CD4-positive, alpha-beta T cell (primary cell): ENCODE results near the gene GALNT18. TPM values are rescaled to one million over a fixed set of nuclear protein-coding genes. Genes with fewer than 3 reads are reported as not detected.

ENCODE experiments used
- ATAC-seq: fragments of 200-7000 bp; cut with Tn5 transposase; one replicate; pipeline ENCODE4 v1.10.0; 2022; ENCODE audit warnings: mild to moderate bottlenecking; ENCODE audit not compliant: poor library complexity
- CTCF ChIA-PET: fragments of 350-600 bp; sonication (Branson Sonifier 250); formaldehyde crosslinking; loops from one replicate; lab custom pipeline; 2021; ENCODE audit warnings: antibody characterized with exemption, inconsistent platforms; lab: Charles Lee
- POLR2A ChIA-PET: fragments of 350-600 bp; sonication (Branson Sonifier 250); formaldehyde crosslinking; loops from one replicate; lab custom pipeline; 2021; ENCODE audit warnings: antibody characterized with exemption, inconsistent platforms; lab: Charles Lee
- DNase-seq, 14 experiments: peaks; one replicate each; pipeline ENCODE4 v3.0.0-alpha.2; 2013 to 2020; ENCODE audit warnings: mixed read lengths in 2 of 14
- H3K27ac ChIP-seq, 2 donors: one replicate each; pipeline versions ENCODE4 v1.5.1 to v1.7.0; 2013; ENCODE audit warnings: low read length in 2 of 2, low read depth in 1 of 2, mild to moderate bottlenecking in 1 of 2
- H3K27me3 ChIP-seq, 2 experiments: 1 replicate in 1 of 2; 2 replicates in 1 of 2; pipeline versions ENCODE4 v1.6.1 to v1.7.0; 2013; ENCODE audit warnings: low read length in 2 of 2, control low read depth in 1 of 2, mild to moderate bottlenecking in 1 of 2, moderate library complexity in 1 of 2; ENCODE audit not compliant: insufficient read depth in 2 of 2, control insufficient read depth in 1 of 2
- H3K36me3 ChIP-seq: one replicate; pipeline ENCODE4 v1.6.1; 2013; ENCODE audit warnings: low read length, control low read depth; ENCODE audit not compliant: insufficient read depth
- H3K4me1 ChIP-seq: one replicate; pipeline ENCODE4 v1.6.1; 2013; ENCODE audit warnings: low read length, control low read depth; ENCODE audit not compliant: insufficient read depth
- H3K4me3 ChIP-seq: one replicate; pipeline ENCODE4 v1.5.1; 2013; ENCODE audit warnings: mild to moderate bottlenecking, low read length, moderate library complexity
- H3K9me3 ChIP-seq, 2 experiments: 1 replicate in 1 of 2; 2 replicates in 1 of 2; pipeline versions ENCODE4 v1.6.1 to v1.7.0; 2013; ENCODE audit warnings: low read length in 2 of 2, mild to moderate bottlenecking in 2 of 2, control low read depth in 1 of 2, moderate library complexity in 1 of 2; ENCODE audit not compliant: control insufficient read depth in 1 of 2, insufficient read depth in 1 of 2
- H3K27ac Mint-ChIP-seq: one replicate; pipeline ENCODE4 v1.8.0; 2020; ENCODE audit warnings: mixed read lengths
- H3K27me3 Mint-ChIP-seq: one replicate; pipeline ENCODE4 v1.8.0; 2021; ENCODE audit warnings: mixed read lengths
- H3K36me3 Mint-ChIP-seq: one replicate; pipeline ENCODE4 v1.8.0; 2021; ENCODE audit warnings: low read depth, mixed read lengths
- H3K4me1 Mint-ChIP-seq: one replicate; pipeline ENCODE4 v1.8.0; 2021; ENCODE audit warnings: low read depth, mixed read lengths
- H3K4me3 Mint-ChIP-seq: one replicate; pipeline ENCODE4 v1.8.0; 2020; ENCODE audit warnings: mild to moderate bottlenecking, mixed read lengths
- H3K9me3 Mint-ChIP-seq: one replicate; pipeline ENCODE4 v1.8.0; 2020; ENCODE audit warnings: mixed read lengths
- CTCF ChIP-seq: fragments of 200-600 bp; IDR thresholded peaks from one replicate; pipeline ENCODE4 v1.8.0; 2022; ENCODE audit warnings: antibody characterized with exemption, mild to moderate bottlenecking
- intact Hi-C, 2 experiments: fragments of 100-400 bp; cut with DNase I in 1 of 2; cut with micrococcal nuclease in 1 of 2; formaldehyde crosslinking; loops; one replicate each; pipeline versions ENCODE4 v1.15.1 to v1.9.0; 2023 to 2025; cut with DNase I, micrococcal nuclease
- total RNA-seq, 174 experiments: library from RNA in 2 of 174; stranded (reverse) in 2 of 174; gene quantifications; one replicate each; pipeline ENCODE4 v1.2.3 and lab custom pipeline; 2021 to 2026

The GALNT18 gene
- total RNA-seq, 2 experiments from 2014 or later, result 0.08 TPM; not detected in 1

GRCh38 chr11:11580841-11581411 lies 40.9 kb downstream of the GALNT18 start:
- CTCF ChIA-PET, result no interaction called here
- H3K4me1 ChIP-seq, result no peaks in the 10 kb centered on the region
- Mint-ChIP-seq H3K9me3 (no peaks in the 10 kb centered on the region), H3K27me3 (no peaks in the 10 kb centered on the region), H3K36me3 (no peaks in the 10 kb centered on the region), H3K27ac (no peak overlapping the region), H3K4me3 (no peak overlapping the region), H3K4me1 (no peaks in the 10 kb centered on the region)
- H3K36me3 ChIP-seq, result no peaks in the 10 kb centered on the region
- no peak overlapping the region for H3K27ac ChIP-seq
- no peak for DNase-seq
- H3K4me3 ChIP-seq, result no peak overlapping the region
- no peak for ATAC-seq
- POLR2A ChIA-PET, result no interaction called here
- H3K27me3 ChIP-seq, result peaks cover 0 to 3% of the 10 kb centered on the region in 2 experiments
- intact Hi-C loops, result no loop called here
- peaks cover 0 to 4% of the 10 kb centered on the region in 2 experiments for H3K9me3 ChIP-seq
- no peak for TF ChIP-seq CTCF

GRCh38 chr11:11580012-11580411 lies 41.8 kb downstream of the GALNT18 start:
- Histone ChIP-seq H3K36me3 (no peaks in the 10 kb centered on the region), H3K4me1 (no peaks in the 10 kb centered on the region), H3K9me3 (peaks cover 0 to 8% of the 10 kb centered on the region in 2 experiments), H3K27ac (no peak overlapping the region), H3K4me3 (no peak overlapping the region), H3K27me3 (peaks cover 0 to 3% of the 10 kb centered on the region in 2 experiments)
- TF ChIP-seq CTCF, result no peak
- CTCF ChIA-PET, result no interaction called here
- intact Hi-C loops, result no loop called here
- H3K4me1 Mint-ChIP-seq, result no peaks in the 10 kb centered on the region
- DNase-seq (no peak), ATAC-seq (no peak)
- POLR2A ChIA-PET, result no interaction called here
- H3K9me3 Mint-ChIP-seq, result no peaks in the 10 kb centered on the region
- no peaks in the 10 kb centered on the region for H3K27me3 Mint-ChIP-seq
- no peaks in the 10 kb centered on the region for H3K36me3 Mint-ChIP-seq
- no peak overlapping the region for H3K27ac Mint-ChIP-seq
- H3K4me3 Mint-ChIP-seq, result no peak overlapping the region

GRCh38 chr11:11579012-11579988 lies 42.5 kb downstream of the GALNT18 start:
- Histone ChIP-seq H3K4me3 (no peak overlapping the region), H3K4me1 (no peaks in the 10 kb centered on the region), H3K9me3 (peaks cover 0 to 9% of the 10 kb centered on the region in 2 experiments), H3K36me3 (no peaks in the 10 kb centered on the region), H3K27ac (no peak overlapping the region), H3K27me3 (peaks cover 0 to 3% of the 10 kb centered on the region in 2 experiments)
- Mint-ChIP-seq H3K4me1 (no peaks in the 10 kb centered on the region), H3K27ac (no peak overlapping the region), H3K27me3 (no peaks in the 10 kb centered on the region), H3K4me3 (no peak overlapping the region), H3K9me3 (no peaks in the 10 kb centered on the region), H3K36me3 (no peaks in the 10 kb centered on the region)
- ATAC-seq (no peak), DNase-seq (no peak)
- ChIA-PET POLR2A (no interaction called here), CTCF (no interaction called here)
- TF ChIP-seq CTCF, result no peak
- intact Hi-C loops, result no loop called here
